RPMI7951 (cell line): ENCODE data around the gene PTPRM. TPM values are rescaled to one million over a fixed set of nuclear protein-coding genes. Genes with fewer than 3 reads are reported as not detected.

Experiments
- DNase-seq: peaks from one replicate; pipeline ENCODE4 v3.0.0-alpha.2; 2012; ENCODE audit warnings: low read depth
- total RNA-seq: library from RNA; depleted of rRNA; stranded (reverse); fragments of >200 nt; shearing (Covaris generic); gene quantifications from 2 replicates; pipeline ENCODE4 v1.2.3, GENCODE V29; 2014

PTPRM gene
- total RNA-seq, 1 experiment from 2014 or later: 51.8 TPM

- peak; percentile 32 for DNase-seq
Measured at GRCh38 chr18:8229787-8230186, 662.7 kb downstream of the PTPRM start.

- no peak for DNase-seq
Measured at GRCh38 chr18:8231316-8231715, 664.2 kb downstream of the PTPRM start.

GRCh38 chr18:8232791-8233190 is 665.7 kb downstream of the PTPRM start:
- DNase-seq: no peak

- DNase-seq: no peak
Measured at GRCh38 chr18:8235894-8236293, 668.8 kb downstream of the PTPRM start.

- DNase-seq: no peak
Measured at GRCh38 chr18:8238507-8238906, 671.4 kb downstream of the PTPRM start.

GRCh38 chr18:8241731-8242130 is 674.6 kb downstream of the PTPRM start:
- DNase-seq: no peak

- DNase-seq: no peak
Measured at GRCh38 chr18:8242151-8242696, 675.1 kb downstream of the PTPRM start.

GRCh38 chr18:8247700-8248099 is 680.6 kb downstream of the PTPRM start:
- no peak for DNase-seq

- no peak for DNase-seq
Measured at GRCh38 chr18:8248576-8248975, 681.5 kb downstream of the PTPRM start.

- no peak for DNase-seq
Measured at GRCh38 chr18:8249811-8250210, 682.7 kb downstream of the PTPRM start.

- no peak for DNase-seq
Measured at GRCh38 chr18:8252371-8252770, 685.3 kb downstream of the PTPRM start.

- DNase-seq: no peak
Measured at GRCh38 chr18:8253944-8254343, 686.8 kb downstream of the PTPRM start.

GRCh38 chr18:8254654-8255053 is 687.5 kb downstream of the PTPRM start:
- no peak for DNase-seq

GRCh38 chr18:8257851-8258434 is 690.8 kb downstream of the PTPRM start:
- DNase-seq: no peak

- DNase-seq: peak; percentile 46
Measured at GRCh38 chr18:8260319-8260718, 693.2 kb downstream of the PTPRM start.

GRCh38 chr18:8260827-8261226 is 693.7 kb downstream of the PTPRM start:
- DNase-seq: no peak

- no peak for DNase-seq
Measured at GRCh38 chr18:8261651-8262091, 694.6 kb downstream of the PTPRM start.

- DNase-seq: no peak
Measured at GRCh38 chr18:8262221-8262620, 695.1 kb downstream of the PTPRM start.

- no peak for DNase-seq
Measured at GRCh38 chr18:8264116-8264515, 697.0 kb downstream of the PTPRM start.

GRCh38 chr18:8264861-8265411 is 697.8 kb downstream of the PTPRM start:
- DNase-seq: peak; percentile 24

- DNase-seq: no peak
Measured at GRCh38 chr18:8272254-8272653, 705.1 kb downstream of the PTPRM start.

- no peak for DNase-seq
Measured at GRCh38 chr18:8274370-8274769, 707.3 kb downstream of the PTPRM start.

GRCh38 chr18:8276406-8276805 is 709.3 kb downstream of the PTPRM start:
- no peak for DNase-seq

- no peak for DNase-seq
Measured at GRCh38 chr18:8277270-8277669, 710.2 kb downstream of the PTPRM start.
